Uterus (tissue), 2 donors: ENCODE results near the gene ACOT7.

ENCODE experiments used
- CTCF ChIP-seq, 4 experiments: fragments of 200-600 bp in 2 of 4; fragments of 450-650 bp in 2 of 4; sonication (generic) in 2 of 4; IDR thresholded peaks; one replicate each; pipeline ENCODE4 v1.5.1; 2016 to 2019; ENCODE audit warnings: antibody characterized with exemption in 4 of 4, mild to moderate bottlenecking in 2 of 4, moderate library complexity in 1 of 4
- POLR2A ChIP-seq, 2 donors: fragments of 450-650 bp; IDR thresholded peaks; one replicate each; pipeline ENCODE4 v1.6.1; 2016; ENCODE audit warnings: antibody characterized with exemption in 2 of 2, mild to moderate bottlenecking in 1 of 2, moderate library complexity in 1 of 2

GRCh38 chr1:6365047-6365446, 28.5 kb downstream of the ACOT7 start:
- TF ChIP-seq POLR2A (IDR thresholded peaks at IDR 0.05) (no peak), CTCF (IDR thresholded peaks at IDR 0.05) (no peak)
